ENCODE measurements around the gene RFFL.
"Not testable (repeated sequence)": the region's sequence is repeated elsewhere in the genome, so short reads cannot be mapped to it uniquely, and the experiment has no call there.

The RFFL gene, protein sequence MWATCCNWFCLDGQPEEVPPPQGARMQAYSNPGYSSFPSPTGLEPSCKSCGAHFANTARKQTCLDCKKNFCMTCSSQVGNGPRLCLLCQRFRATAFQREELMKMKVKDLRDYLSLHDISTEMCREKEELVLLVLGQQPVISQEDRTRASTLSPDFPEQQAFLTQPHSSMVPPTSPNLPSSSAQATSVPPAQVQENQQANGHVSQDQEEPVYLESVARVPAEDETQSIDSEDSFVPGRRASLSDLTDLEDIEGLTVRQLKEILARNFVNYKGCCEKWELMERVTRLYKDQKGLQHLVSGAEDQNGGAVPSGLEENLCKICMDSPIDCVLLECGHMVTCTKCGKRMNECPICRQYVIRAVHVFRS

DNA sequence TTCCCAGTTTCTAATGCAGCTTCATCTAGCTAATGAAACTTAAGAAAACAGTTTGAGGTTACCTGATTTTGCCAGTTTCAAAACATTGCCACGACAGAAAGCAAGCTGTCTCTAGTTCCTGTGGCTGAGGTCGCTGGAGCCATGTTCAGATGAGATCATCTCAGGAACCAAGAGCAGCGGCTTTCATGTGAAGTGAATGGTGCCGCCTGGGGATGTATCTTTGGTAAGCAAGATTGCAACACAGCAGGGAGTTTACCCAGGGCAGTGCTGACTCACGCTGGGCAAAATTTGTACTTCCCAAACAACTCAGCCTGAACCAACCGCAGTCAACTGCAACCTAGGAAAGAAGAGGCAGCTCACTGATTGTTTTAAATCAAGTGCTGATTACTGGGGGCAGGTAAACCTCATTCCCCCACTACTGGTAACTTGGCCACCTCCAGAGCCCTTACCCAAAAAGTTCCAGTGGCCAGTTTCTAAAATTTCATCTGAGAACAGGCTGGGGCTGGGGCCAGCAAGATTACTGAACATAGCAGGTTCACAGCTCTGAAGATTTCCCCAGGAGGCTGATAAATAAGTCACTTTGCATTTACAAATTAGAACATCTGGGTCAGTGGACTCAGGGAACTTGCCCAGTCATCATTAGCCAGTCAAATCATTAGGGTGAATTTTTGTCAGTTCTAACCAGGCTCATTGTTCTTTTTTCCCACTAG, at the start of gene RFFL:
TSS of gene RFFL (minus strand) at position 194 of the 710 bp plus-strand sequence. CDS start 37,154 bp downstream, outside the sequence.
- DNase-seq, result peak; percentile 88

DNA sequence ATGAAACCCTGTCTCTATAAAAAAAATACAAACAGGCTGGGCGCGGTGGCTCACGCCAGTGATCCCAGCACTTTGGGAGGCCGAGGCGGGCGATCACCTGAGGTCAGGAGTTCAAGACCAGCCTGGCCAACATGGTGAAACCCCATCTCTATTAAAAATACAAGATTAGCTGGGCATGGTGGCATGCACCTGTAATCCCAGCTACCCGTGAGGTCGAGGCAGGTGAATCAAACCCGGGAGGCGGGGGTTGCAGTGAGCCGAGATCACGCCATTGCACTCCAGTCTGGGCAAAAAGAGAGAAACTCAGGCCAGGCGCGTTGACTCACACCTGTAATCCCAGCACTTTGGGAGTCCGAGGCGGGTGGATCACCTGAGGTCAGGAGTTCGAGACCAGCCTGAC, 47.3 kb upstream of the RFFL start:
- not testable (repeated sequence) for DNase-seq

DNA sequence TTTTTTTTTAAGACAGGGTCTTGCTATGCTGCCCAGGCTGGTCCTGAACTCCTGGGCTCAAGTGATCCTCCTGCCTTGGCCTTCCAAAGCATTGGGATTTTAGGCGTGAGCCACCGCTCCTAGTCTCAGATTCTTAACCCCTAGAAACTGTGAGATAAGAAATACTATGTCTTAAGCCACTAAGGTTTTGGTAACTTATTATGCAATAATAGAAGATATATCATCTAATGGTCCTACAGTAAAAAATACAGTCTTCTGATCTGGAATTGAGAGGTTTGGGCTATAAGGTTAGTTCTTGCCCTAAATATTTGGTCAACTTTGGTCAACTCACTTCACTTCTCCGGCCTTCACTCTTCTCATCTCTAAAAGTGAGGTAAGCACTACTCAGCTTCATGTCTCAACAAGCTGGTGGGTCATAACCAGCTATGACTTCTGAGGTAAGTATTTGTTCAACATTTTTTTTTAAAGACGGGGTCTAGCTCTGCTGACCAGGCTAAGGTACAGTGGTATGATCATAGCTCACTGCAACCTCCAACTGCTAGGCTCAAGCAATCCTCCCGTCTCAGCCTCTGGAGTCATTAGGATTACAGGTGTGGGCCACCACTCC, 41.4 kb upstream of the RFFL start:
- no peak for DNase-seq

DNA sequence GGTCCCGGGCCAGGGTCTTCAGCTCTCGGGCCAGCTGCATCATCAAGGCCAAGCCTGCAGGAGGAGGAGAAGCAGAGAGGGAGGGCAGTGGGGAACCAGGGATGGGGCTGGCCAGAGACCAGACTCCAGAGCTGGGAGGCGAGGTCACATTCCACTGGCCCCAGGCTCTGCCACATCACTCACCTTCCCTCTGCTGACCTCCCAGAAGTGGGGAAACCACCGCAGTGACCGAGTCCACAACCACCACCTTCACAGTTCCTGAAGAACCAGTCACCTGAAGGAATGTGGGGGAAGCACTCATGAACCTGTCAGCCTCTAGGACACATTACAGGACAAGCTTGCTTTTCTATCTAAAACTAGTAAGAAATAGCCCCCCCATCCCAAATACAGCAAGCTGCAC, 39.8 kb upstream of the RFFL start:
- no peak for DNase-seq

DNA sequence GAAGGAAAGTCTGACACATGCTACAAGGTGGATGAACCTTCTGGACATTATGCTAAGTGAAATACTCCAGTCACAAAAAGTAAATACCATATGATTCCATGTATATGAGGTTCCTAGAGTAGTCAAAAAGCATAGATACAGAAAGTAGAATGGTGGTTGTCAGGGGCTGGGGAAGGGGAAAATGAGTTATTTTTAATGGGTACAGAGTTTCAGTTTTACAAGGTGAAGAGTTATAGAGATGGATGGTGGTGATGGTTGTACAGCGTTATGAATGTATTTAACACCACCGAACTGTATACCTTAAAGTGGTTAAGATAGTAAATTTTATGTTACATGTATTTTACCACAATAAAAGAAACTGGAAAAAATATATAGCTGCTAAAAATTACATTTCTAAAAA, 38.2 kb upstream of the RFFL start:
- no peak for DNase-seq

DNA sequence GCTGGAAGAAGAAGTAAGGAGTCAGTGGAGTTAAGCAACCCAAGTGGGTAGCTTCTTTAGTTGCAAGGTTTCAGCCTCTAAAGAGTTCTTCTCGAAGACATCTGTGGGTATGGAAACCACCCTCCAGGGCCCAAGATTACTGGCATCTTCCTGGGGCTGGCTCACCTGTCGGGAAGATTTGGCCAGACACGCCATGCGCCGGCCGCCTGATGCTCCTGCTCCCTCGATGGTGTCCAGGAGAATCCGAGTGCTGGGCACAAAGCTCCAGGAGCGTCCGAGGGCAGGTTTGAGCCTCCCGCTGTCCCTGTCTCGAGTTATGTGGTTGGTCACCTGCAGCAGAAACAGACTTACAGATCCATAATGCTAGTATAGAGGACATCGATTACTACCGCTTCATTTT, 37.5 kb upstream of the RFFL start:
- DNase-seq, result no peak

DNA sequence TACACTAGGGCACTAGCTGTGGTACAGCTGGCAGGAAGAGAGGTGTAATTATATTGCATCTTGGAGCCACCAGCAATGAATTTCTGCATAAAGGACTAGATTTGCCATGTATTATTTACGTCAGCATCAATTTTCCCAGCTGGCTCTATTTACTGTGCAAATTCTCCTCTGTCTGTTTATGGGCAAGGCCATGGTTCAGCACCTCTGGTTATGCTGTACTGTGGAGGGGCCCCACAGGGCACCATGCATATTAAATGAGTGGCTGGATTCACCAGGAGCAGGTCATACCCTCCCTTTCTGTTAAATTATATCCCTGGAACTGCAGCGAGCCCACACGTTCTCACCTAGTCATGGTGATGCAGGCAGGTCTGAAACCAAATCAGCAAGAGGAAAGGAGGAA, 36.4 kb upstream of the RFFL start:
- no peak for DNase-seq

DNA sequence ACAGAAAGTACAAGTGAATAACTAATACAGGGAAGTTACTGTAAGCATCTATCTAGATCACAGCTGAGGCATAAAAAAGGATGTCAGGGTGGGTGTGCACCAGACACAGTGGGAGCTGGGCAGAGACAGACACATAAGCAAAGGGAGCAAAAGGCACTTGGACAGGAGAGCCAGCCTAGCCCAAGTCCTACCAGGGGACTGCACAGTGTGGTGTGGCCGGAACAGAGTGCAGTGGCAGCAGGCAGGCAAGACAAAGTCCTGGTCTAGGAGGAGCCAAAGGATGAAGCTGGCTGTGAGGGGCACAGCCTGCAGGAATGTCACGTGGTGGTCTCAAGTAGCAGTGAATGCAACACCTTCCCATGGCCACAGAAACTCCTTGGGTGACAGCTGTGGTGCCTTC, 34.3 kb upstream of the RFFL start:
- DNase-seq, result no peak

DNA sequence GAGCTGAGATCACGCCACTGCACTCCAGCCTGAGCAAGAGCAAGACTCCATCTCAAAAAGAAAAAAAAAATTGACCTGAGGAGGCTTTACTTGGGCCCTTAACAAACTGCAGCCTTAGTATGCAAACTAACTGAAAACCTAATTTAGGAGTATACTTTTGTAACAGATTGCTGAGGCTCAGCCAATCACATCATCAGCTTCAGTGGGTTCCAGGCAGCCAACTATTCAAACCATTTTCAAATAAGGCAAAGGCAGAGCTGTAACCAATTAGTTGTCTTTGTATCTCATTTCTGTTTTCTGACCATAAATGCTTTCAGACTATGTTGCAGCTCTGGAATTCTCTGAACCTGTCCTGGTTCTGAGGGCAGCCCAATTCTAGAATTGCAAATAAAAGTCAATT, 32.2 kb upstream of the RFFL start:
- no peak for DNase-seq

DNA sequence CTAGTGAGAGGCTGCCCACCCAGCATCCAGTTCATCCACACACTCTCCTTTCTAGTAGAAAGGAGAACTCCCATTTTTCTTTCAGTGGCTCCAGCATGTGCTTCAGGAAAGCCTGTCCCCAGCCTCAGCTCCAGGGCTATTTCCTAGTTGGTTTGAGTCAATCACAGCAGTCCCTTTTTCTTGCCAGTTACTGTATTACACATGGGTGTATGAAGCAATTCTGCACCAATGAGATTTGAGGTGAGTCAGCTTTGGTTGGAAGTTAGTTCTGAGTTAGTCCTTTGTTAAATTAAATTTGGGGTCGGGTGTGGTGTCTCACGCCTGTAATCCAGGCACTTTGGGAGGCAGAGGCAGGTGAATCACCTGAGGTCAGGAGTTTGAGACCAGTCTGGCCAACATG, 31.4 kb upstream of the RFFL start:
- DNase-seq, result no peak

DNA sequence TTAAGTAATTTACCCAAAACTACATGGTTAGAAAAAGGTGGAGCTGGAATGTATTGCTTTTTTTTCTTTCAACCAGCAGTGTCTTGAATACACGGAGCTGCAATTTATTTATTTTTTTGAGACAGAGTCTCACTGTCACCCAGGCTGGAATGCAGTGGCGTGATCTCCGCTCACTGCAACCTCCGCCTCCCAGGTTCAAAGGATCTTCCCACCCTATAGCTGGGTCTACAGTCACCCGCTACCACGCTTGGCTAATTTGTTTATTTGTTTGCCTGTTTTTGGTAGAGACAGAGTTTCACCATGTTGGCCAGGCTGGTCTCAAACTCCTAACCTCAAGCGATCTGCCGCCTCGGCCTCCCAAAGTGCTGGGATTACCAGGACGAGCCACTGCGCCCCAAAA, 27.2 kb upstream of the RFFL start:
- DNase-seq, result not testable (repeated sequence)

DNA sequence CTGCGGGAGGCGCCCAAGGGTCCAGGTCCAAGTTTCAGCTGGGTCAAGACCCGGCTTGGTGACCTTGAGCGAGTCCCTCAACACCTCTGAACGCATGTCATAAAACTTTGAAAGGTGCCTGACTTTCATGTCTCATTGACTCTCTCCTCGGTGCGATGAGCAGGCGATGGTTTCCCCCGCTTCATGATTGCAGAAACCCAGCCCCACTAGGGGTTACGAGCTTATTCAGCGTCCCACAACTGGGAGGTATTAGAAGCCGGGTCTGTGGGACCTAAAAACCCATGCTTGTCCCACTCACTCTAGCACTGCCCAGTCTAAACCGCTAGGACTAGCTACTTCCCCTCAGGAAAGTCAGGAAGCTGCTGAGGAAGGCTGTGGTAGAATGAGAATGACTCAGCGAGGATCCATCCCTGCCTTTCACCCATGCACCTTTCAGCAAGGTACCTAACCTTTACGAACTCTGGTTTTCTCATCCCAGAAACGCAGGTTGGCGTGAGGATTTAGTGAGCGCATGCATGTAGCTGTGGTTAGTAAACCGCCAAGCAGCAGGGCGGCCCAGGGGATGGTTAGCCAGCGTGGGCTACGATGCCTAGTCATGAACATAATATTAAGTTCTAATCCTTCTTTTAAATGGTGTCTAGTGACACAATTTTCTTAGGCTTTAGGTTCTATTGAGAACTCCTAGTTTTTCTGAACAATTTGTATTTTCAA, 26.2 kb upstream of the RFFL start:
- DNase-seq, result peak; percentile 63

DNA sequence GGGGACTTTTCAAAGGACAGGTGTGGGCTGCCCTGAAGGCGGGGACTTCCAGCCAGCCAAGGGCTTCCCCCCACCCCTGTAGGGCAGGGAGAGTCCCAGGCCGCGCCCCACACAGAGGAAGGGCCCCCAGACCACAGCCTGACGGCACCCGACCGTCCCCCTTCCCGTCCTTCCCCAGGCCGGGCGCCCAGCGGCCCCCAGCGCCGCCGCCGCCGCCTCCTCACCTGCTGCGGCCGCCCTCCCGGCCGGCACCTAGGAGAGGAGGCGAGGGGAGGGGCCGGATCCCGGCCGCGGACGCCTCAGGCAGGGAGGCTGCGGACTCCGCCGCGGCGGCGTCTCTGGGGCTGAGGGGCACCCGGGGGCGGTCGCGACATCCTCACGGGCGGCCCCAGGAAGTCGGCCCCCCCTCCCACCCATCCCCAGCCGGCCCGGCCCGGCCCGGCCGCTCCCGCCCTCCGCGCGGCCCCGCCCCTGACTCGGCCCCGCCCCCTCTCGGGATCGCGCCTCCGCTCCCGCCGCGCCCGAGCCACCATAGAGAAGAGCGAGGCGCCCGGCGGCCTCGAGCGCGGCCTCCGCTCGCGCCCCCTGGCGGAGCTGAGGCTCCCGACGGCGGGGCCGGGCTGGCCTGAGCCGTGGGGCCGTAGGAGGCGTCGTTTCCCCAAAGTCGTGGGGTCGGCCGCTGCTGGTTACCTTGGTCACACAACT, 25.5 kb upstream of the RFFL start:
- peak; percentile 92 for DNase-seq

DNA sequence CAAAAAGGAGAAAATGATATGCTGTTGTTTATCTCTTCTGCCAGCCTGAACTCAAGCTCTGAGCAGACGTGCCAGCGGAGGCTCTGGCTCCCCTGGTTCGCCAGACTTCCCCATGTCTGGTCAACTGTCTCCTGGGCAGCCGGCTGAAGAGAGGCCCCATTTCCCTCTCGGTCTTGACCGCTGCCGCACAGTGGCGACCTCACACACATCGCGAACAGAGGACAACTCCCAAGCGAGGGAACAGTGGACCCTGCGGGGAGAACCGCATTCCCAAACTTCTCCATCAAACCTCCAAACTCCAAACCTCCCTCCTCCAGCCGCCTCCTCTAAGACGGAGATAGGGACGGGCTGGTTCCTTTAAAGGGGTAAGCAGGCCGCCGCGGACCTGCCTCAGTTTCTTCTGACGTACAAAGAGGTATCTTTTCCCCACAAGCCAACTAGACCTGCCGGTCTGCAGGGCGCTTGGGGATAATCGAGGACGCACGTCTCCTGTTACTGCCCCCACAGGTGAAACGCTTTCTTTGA, 24.9 kb upstream of the RFFL start:
- DNase-seq, result peak; percentile 42

DNA sequence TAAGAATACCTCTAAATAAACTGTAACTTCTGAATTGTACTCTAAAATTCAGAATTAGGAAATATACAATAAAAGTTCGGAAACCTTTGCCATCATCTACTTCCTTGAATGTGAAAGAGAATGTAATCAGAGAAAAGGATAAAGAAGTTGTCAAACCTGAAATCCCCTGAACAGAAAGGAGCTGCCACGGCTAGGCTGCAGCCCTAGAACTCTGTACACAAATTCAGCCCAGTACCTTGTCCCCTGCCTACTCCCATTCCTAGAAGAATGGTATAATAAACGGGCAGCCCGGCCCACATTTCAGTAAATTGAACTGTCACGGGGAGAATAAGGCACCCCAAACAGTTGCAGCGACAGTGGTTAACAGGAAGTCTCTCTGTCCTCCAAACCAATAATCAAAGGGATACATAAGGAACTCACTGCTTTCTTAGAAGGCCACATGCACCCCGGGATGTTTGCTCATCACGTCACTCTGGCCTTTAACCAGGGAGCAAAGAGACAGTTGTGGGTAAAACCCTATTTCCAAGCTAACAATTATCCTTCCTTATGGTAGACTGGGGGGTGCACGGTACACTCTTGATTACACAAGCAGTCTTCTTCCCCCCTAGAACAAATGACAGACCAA, 24.3 kb upstream of the RFFL start:
- peak; percentile 36 for DNase-seq

DNA sequence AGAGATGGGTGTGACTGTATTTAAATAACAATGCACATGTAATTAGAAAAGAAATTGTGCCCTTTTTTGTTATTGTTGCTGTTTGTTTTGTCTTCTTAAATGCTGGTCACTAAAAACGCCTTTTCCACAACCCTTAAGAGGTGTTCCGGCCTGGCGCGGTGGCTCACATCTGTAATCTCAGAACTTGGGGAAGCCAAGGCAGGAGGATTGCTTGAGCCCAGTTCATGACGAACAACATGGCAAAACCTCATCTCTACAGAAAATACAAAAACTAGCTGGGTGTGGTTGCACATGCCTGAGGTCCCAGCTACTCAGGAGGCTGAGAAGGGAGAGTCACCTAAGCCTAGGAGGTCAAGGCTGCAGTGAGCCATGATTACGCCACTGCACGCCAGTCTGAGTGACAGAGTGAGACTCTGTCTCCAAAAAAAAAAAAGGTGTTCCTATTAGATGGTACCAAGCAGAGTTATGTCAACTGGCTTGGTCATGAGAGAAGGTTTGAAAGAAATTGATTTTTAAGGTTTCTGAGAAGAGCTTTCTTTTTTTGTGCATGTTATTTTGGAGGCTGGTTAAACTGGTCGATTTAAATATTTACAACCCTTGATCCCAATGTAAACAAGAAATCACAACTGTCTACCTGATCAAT, 23.5 kb upstream of the RFFL start:
- DNase-seq, result no peak

DNA sequence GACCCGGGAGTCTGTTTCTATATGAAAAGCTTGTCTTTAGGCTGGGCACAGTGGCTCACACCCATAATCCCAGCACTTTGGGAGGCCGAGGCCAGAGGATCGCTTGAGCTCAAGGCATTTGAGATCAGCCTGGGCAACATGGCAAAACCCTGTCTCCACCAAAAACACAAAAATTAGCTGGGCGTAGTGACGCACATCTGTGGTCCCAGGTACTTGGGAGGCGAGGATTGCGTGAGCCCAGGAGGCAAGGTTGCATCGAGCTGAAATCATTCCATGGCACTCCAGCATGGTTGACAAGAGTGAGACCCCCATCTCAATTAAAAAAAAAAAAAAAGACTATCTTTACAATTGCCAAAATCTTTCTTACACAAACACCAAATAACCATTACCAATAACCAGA, 22.7 kb upstream of the RFFL start:
- no peak for DNase-seq

DNA sequence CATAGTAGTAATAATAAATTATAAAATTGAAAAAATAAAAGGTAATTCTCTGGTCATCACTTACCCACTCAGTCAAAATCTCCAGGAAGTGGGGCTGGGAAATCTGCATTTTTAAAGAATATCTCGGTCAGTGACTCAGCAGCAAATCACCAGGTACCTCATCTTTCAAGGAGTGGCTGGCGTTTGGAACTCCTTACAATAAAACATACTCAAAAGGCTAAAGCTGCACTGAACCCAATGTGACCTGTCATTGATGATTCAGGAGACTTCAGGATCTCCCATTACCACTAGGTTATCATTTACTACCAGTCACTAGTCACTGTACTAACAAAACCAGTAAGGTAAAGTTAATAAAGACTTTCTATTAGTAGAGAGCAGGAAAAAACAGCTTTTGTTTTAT, 21.5 kb upstream of the RFFL start:
- no peak for DNase-seq

DNA sequence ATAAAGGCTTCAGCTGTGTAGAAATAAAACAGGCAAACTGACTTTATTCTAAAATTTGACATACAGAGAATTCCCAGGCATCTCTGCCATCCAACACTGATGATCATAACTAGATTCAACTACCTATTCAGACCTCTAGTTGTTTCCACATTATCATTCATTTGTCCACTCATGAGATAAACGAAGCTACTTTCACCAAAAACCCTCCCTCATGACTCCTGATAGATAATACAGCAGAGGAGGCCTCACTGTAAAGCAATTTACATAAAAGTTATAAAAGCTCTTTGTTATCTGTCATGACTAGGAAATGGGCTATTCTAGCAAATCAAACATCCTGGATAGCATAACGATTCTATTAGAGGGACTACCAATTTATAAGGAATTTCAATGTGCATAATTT, 19.6 kb upstream of the RFFL start:
- no peak for DNase-seq

DNA sequence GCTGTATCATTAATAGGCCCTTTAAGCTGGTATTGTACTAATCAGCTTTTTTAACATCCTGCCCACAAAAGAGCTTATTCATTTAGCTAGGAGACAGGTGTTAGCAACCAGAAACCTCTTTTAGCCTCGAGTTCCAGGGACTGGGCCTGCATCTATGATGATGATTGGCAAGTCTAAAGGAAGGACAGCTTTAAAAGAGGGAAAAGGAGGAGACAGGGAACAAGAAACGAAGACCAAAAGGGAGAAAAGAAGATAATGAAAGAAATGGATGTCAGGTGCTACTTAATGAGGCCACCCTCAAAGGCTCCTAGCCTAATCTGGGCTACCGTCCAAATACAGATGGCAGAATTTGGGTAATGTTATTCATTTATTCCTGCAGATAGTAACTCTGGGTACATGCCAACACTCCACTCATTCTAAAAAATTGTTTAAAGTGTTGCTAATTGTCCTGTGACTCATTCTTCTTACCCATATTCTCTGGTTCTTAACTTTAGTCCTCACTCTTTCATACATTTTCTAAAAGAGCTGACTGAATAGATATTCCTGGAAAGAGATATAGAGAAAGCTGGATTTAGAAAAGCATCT, 18.7 kb upstream of the RFFL start:
- DNase-seq, result no peak

DNA sequence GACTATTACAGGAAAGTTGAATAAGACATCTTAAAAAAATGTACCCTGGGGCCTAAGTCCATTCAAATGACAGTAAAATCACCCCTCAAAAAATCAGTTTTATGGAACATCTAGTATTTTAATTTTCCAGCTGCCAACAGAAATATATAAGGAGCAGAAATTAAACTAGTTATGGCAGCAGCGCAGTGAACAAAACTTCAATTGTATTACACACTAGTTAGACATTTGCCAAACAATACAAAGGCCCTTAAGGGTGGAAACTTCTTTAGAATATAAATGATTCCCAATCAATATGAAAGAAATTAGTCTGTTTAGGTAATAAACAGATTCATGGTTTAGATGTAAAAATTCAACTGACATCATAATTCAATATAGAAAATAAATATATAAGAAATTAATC, 18.1 kb upstream of the RFFL start:
- no peak for DNase-seq

Data from stimulated activated CD8-positive, alpha-beta memory T cell treated with anti-CD3 and anti-CD28 coated beads, Interleukin-4, amount 100 ng/mL, for 48 hours (primary cell).